HG03378 (cell line): ENCODE results near the gene TRIM62.
A peak's percentile ranks its signal among the peaks of the same experiment; 100 is the strongest.
"Not testable (repeated sequence)": the region's sequence is repeated elsewhere in the genome, so short reads cannot be mapped to it uniquely, and the experiment has no call there.

ENCODE experiments used
- ATAC-seq: cut with Tn5 transposase; IDR thresholded peaks from one replicate; pipeline ENCODE4 v1.9.1; 2021; ENCODE audit warnings: mild to moderate bottlenecking, moderate library complexity; ENCODE audit not compliant: unreplicated experiment

TRIM62 gene

GRCh38 chr1:33140153-33141149 is 41.4 kb downstream of the TRIM62 start:
- ATAC-seq = no peak

DNA sequence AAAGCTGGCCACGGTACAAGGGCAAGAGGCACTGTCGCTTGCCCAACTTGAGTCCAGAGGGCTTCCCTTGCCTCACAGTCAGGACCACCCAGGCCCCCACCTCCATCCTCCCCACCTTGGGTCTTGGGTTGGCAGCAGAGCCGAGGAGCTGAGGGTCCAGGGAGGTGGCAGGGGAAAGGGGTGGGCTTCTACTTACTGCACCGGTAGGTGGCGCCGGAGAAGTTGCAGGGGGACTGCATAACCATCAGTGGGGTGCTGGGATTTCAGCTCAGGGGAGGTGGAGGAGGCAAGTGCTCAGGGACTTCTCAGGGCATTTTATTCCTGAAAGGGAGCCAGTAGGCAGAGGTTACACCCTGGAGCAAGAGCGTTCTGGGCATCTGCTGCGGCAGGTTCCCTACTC is 44.0 kb downstream of the TRIM62 start:
- ATAC-seq = no peak

DNA sequence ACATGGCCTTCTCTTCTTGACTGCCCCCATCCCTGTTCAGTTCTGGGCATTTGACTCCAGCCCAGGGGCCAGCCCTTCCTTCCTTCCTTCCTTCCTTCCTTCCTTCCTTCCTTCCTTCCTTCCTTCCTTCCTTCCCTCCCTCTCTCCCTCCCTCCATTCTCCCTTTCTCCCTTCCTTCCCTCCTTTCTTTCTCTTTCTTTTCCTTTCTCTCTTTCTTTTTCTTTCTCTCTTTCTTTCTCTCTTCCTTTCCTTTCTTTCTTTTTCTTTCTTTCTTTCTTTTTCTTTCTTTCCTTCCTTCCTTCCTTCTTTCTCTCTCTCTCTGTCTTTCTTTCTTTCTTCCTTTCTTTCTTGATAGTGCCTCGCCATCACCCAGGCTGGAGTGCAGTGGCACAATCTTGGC is 45.8 kb downstream of the TRIM62 start:
- ATAC-seq = not testable (repeated sequence)

GRCh38 chr1:33133478-33134105 is 48.3 kb downstream of the TRIM62 start:
- no peak for ATAC-seq

DNA sequence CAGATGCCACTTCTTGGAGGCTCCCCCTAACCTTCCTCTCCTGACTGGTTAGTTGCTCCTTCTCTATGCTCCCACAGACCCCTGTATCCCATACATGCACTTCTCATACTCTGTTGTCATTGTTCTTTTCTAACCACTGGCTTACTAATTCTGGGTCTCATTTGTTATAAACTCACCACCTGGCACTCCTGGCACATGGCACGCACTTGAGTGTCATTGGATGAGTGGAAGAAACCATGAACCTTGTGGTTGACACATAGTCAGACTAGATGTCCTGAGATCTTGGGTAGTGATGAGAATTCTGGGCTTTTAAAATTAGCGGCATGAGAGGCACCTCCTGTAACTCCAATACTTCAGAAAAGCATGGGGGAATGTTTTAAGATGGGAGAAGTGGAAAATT is 49.3 kb downstream of the TRIM62 start:
- ATAC-seq = no peak

DNA sequence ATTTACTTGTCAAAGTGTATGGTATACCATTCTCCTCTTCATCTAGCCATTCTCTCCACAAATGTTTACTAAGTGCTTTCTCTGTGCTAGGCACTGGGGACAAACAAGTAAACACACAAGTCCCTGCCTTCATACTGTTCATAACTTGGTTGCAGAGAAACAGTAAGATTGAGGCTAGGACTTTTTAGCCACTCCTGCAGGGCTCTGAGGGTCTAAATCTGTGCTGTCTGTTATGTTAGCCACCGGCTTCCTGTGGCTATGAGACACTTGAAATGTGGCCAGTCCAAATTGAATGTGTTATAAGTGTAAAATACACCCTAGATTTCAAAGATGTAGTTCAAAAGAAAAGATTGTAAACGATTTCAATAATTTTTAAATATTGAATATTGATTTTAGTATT is 50.7 kb downstream of the TRIM62 start:
- no peak for ATAC-seq

GRCh38 chr1:33130297-33130696 is 51.5 kb downstream of the TRIM62 start:
- ATAC-seq = no peak

- no peak for ATAC-seq
Measured at GRCh38 chr1:33128781-33129180, 53.1 kb downstream of the TRIM62 start.

DNA sequence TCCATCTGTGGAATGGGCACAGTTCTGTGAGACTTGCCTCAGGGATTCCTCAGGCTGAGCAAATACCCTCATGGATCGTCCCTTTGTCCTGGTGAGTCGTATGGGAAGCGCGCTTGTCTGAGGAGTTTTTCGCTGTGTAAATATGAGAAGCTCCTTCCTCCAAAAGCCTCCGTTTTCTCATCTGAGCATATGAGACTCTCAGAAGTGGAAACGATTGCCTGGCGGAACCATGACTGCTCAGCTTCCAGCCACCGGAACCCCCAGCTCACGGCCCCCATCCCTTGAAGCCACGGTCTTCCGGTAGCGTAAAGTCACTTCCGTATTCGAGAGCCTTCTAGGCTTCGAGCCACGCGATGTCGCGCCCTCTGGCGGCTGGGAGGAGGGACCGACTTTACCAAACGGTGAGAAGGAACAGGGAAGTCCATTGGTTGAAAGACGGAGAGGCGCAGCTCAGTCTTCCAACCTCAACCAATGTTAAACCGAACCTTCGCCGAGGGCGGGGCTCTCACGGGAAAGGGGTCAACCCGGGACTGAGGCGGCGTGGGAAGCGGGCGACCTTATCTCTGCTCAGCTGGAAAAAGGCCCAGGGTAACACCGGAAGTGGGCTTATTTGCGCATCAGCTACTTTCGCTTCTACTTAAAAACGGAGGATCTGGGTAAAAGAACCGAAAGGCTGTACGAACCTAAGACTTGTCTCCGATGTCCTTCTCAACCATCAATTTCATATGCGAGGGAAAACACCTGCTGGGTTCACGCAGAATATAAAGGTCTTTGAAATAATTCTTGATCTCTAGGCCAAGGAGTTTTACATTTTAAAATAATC is 54.6 kb downstream of the TRIM62 start:
- peak; percentile 94 for ATAC-seq

GRCh38 chr1:33126411-33127000 is 55.3 kb downstream of the TRIM62 start:
- ATAC-seq = no peak

GRCh38 chr1:33124647-33125046 is 57.2 kb downstream of the TRIM62 start:
- ATAC-seq = not testable (repeated sequence)

DNA sequence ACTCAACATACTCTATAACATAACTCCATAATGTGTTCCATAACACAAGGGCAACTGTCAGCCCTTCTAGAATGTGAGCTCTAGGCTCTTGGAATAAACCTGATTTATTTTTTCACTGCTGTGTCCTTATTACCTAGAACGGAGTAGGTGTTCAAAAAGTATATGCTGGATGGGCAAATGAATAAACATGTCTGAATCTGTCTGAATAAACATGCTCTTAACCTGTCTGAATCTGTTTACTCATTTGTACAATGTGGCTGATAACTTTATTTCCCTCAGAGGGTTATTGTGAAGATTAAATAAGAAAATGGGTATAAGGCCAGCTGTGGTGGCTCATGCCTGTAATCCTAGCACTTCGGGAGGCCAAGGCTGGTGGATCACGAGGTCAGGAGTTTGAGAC is 58.6 kb downstream of the TRIM62 start:
- no peak for ATAC-seq

GRCh38 chr1:33122483-33123178 is 59.2 kb downstream of the TRIM62 start:
- ATAC-seq = no peak

GRCh38 chr1:33121728-33122127 is 60.1 kb downstream of the TRIM62 start:
- no peak for ATAC-seq

- no peak for ATAC-seq
Measured at GRCh38 chr1:33120436-33121231, 61.2 kb downstream of the TRIM62 start.

DNA sequence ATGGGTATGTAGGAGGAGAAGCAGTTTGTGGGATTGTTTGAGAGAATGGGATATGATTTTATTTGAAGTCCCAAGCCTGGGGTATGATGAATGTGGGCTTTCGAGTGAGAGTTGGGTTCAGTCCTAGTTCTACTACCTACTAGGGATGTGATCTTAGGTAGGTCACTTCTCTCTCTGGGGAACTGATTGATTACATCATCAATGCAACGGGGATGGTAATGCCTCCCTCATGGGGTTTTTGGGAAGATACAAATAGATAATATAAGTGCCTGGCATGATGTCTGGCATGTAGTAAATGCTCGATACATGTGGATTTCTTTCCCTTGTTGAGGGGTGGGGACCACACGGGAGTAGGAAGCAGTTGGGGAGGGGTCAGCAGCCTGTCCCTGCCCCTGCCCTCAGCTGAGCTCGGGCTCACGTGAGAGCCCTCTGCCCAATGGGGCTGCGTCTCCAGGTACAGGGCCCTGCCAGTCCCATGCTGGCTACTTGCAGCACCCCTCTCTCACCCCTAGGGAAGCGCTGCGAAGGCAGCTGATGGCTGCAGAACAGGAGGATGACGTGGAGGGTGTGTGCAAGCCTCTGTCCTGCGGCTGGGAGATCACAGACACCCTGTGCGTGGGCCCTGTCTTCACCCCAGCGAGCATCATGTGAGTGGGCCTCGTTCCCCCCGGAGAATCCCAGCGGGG is 62.2 kb downstream of the TRIM62 start:
- no peak for ATAC-seq

GRCh38 chr1:33119050-33119449 is 62.8 kb downstream of the TRIM62 start:
- ATAC-seq = no peak

GRCh38 chr1:33118274-33118673 is 63.6 kb downstream of the TRIM62 start:
- ATAC-seq = no peak
